Astrocyte (in vitro differentiated cells and primary cell): ENCODE measurements around the gene STUB1. TPM values are rescaled to one million over a fixed set of nuclear protein-coding genes. Genes with fewer than 3 reads are reported as not detected.

ENCODE experiments used
- DNase-seq: peaks from one replicate; pipeline ENCODE4 v3.0.0-alpha.2; 2010; ENCODE audit warnings: low read depth
- FAIRE-seq: peaks from 2 replicates; lab custom pipeline; 2011; peaks lifted over from hg19 to GRCh38; lab: Jason Lieb, UNC
- H2AFZ ChIP-seq: 2 replicates; pipeline ENCODE4 v1.6.0; 2012; ENCODE audit warnings: low read depth, low read length, inconsistent platforms
- H3K27ac ChIP-seq: 2 replicates; pipeline ENCODE4 v1.5.1; 2011; ENCODE audit warnings: low read depth, low read length, inconsistent platforms
- H3K27me3 ChIP-seq: 2 replicates; pipeline ENCODE4 v1.6.0; 2011; ENCODE audit warnings: low read length, inconsistent platforms; ENCODE audit not compliant: insufficient read depth
- H3K36me3 ChIP-seq: 2 replicates; pipeline ENCODE4 v1.5.1; 2011; ENCODE audit warnings: low read length, inconsistent platforms; ENCODE audit not compliant: insufficient read depth
- H3K4me1 ChIP-seq: 2 replicates; pipeline ENCODE4 v1.5.1; 2011; ENCODE audit warnings: low read length, inconsistent platforms; ENCODE audit not compliant: insufficient read depth
- H3K4me2 ChIP-seq: 2 replicates; pipeline ENCODE4 v1.6.0; 2012; ENCODE audit warnings: low read length, inconsistent platforms
- H3K4me3 ChIP-seq: 2 replicates; pipeline ENCODE4 v1.5.1; 2011; ENCODE audit warnings: low read depth, mild to moderate bottlenecking, low read length, inconsistent platforms; ENCODE audit not compliant: insufficient read depth
- H3K79me2 ChIP-seq: 2 replicates; pipeline ENCODE4 v1.6.0; 2012; ENCODE audit warnings: mild to moderate bottlenecking, low read length, inconsistent platforms; ENCODE audit not compliant: insufficient read depth
- H3K9ac ChIP-seq: 2 replicates; pipeline ENCODE4 v1.6.0; 2012; ENCODE audit warnings: mild to moderate bottlenecking, low read length, inconsistent platforms
- H3K9me3 ChIP-seq: 2 replicates; pipeline ENCODE4 v1.5.1; 2012; ENCODE audit warnings: low read depth, mild to moderate bottlenecking, low read length, inconsistent platforms; ENCODE audit not compliant: insufficient read depth
- H4K20me1 ChIP-seq: 2 replicates; pipeline ENCODE4 v1.6.0; 2012; ENCODE audit warnings: low read length, inconsistent platforms; ENCODE audit not compliant: insufficient read depth
- H3K27ac Mint-ChIP-seq: one replicate; pipeline ENCODE4 v1.8.0; 2021; ENCODE audit warnings: mild to moderate bottlenecking, mixed read lengths; ENCODE audit not compliant: unreplicated experiment
- H3K27me3 Mint-ChIP-seq: one replicate; pipeline ENCODE4 v1.8.0; 2021; ENCODE audit warnings: low read depth, mixed read lengths; ENCODE audit not compliant: unreplicated experiment
- H3K36me3 Mint-ChIP-seq: one replicate; pipeline ENCODE4 v1.8.0; 2021; ENCODE audit warnings: low read depth, mixed read lengths; ENCODE audit not compliant: unreplicated experiment
- H3K4me1 Mint-ChIP-seq: one replicate; pipeline ENCODE4 v1.8.0; 2021; ENCODE audit warnings: low read depth, mixed read lengths; ENCODE audit not compliant: unreplicated experiment
- H3K4me3 Mint-ChIP-seq: one replicate; pipeline ENCODE4 v1.8.0; 2021; ENCODE audit warnings: mild to moderate bottlenecking, moderate library complexity, mixed read lengths; ENCODE audit not compliant: unreplicated experiment
- H3K9me3 Mint-ChIP-seq: one replicate; pipeline ENCODE4 v1.8.0; 2021; ENCODE audit warnings: mild to moderate bottlenecking, mixed read lengths; ENCODE audit not compliant: unreplicated experiment
- EZH2 ChIP-seq: IDR thresholded peaks from 2 replicates; pipeline ENCODE4 v1.6.1; 2012; ENCODE audit warnings: mild to moderate bottlenecking, low read length, inconsistent platforms; ENCODE audit not compliant: insufficient read depth
- total RNA-seq: library from RNA; stranded (reverse); gene quantifications from 2 replicates; pipeline ENCODE4 v1.2.1, GENCODE V29; 2021
- TF ChIP-seq, protein P1 (sequence below): IDR thresholded peaks from 2 replicates; pipeline ENCODE4 v1.5.1; 2011; ENCODE audit warnings: low read depth, mild to moderate bottlenecking, inconsistent platforms, low read length, moderate library complexity; ENCODE audit not compliant: insufficient read depth

STUB1 gene
- total RNA-seq, 1 donor from 2014 or later, result 140 TPM

DNA sequence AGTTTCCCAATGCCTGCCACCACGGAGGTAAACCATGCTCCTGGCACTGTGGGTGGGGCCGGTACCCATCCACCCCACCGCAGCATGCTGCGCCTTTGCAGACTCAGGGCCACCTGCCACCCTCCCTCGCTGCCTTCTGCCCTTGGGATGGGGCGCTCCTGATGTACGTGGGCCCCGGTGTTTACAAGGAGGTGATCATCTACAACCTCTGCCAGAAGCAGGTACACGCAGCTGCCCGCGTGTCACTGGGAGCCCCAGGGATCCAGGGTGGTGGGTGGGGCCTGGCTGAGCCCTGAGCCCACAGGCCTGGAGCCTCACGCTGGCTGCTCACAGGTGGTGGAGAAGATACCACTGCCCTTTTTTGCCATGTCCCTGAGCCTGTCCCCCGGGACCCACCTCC, 13.6 kb upstream of the STUB1 start:
- no peak overlapping the region for H3K27ac Mint-ChIP-seq
- FAIRE-seq (no peak), DNase-seq (no peak)
- no peak overlapping the region for H3K4me3 ChIP-seq
- H3K4me3 Mint-ChIP-seq, result no peak overlapping the region
- H3K9ac ChIP-seq, result no peak overlapping the region
- H3K9me3 Mint-ChIP-seq, result no peaks in the 10 kb centered on the region
- H3K36me3 Mint-ChIP-seq, result peaks cover 2% of the 10 kb centered on the region
- peaks cover 5% of the 10 kb centered on the region for H3K4me1 ChIP-seq
- no peaks in the 10 kb centered on the region for H3K27me3 ChIP-seq
- no peak overlapping the region for H3K4me2 ChIP-seq
- no peaks in the 10 kb centered on the region for H3K27me3 Mint-ChIP-seq
- H3K9me3 ChIP-seq, result no peaks in the 10 kb centered on the region
- no peaks in the 10 kb centered on the region for H3K4me1 Mint-ChIP-seq
- H4K20me1 ChIP-seq, result peaks cover 22% of the 10 kb centered on the region
- no peak overlapping the region for H3K27ac ChIP-seq
- H3K79me2 ChIP-seq, result peaks cover 35% of the 10 kb centered on the region
- no peaks in the 10 kb centered on the region for H3K36me3 ChIP-seq
- no peak for TF ChIP-seq EZH2
- TF ChIP-seq, protein P1, sequence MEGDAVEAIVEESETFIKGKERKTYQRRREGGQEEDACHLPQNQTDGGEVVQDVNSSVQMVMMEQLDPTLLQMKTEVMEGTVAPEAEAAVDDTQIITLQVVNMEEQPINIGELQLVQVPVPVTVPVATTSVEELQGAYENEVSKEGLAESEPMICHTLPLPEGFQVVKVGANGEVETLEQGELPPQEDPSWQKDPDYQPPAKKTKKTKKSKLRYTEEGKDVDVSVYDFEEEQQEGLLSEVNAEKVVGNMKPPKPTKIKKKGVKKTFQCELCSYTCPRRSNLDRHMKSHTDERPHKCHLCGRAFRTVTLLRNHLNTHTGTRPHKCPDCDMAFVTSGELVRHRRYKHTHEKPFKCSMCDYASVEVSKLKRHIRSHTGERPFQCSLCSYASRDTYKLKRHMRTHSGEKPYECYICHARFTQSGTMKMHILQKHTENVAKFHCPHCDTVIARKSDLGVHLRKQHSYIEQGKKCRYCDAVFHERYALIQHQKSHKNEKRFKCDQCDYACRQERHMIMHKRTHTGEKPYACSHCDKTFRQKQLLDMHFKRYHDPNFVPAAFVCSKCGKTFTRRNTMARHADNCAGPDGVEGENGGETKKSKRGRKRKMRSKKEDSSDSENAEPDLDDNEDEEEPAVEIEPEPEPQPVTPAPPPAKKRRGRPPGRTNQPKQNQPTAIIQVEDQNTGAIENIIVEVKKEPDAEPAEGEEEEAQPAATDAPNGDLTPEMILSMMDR, result no peak
- H2AFZ ChIP-seq, result no peak overlapping the region

DNA sequence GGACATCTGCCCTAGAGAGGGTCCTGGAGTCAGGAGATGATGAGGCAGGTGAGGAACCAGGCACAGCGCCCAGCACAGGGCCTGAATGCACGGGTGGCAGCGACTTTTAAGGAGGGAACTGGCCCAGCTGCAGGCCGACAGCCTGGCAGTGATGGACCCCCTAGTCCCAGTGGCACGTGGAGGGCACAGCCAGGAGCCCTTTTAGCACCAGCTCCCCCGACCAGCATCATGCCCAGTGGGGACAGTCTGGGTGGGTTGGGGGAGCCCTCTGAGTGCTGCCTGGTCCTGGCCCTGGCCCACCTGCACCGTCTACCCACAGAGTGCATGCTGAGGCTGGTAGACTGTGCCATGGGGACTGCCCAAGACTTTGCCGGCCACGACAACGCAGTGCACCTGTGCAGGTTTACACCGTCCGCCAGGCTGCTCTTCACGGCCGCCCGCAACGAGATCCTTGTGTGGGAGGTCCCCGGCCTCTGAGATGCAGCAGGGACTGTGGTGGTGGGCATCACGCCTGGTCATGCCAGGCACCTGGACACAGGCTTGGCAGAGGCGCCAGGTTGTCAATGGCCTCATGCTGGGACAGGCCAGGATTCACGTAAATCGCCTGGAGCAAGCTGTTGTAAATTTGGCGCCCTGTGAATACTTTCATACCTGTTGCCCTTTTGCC, 13.0 kb upstream of the STUB1 start:
- TF ChIP-seq, protein P1, result no peak
- no peak for TF ChIP-seq EZH2
- DNase-seq (no peak), FAIRE-seq (no peak)
- H3K27me3 Mint-ChIP-seq, result no peaks in the 10 kb centered on the region
- H3K27ac Mint-ChIP-seq, result no peak overlapping the region
- peak overlapping the region; percentile 51 for H2AFZ ChIP-seq
- H3K9ac ChIP-seq, result peak overlapping the region; percentile 94
- H3K9me3 ChIP-seq, result no peaks in the 10 kb centered on the region
- H3K9me3 Mint-ChIP-seq, result no peaks in the 10 kb centered on the region
- peak overlapping the region; percentile 85 for H3K4me2 ChIP-seq
- H3K36me3 ChIP-seq, result no peaks in the 10 kb centered on the region
- H3K4me1 Mint-ChIP-seq, result no peaks in the 10 kb centered on the region
- no peak overlapping the region for H3K27ac ChIP-seq
- peak overlapping the region; percentile 54 for H3K4me3 Mint-ChIP-seq
- peaks cover 24% of the 10 kb centered on the region for H4K20me1 ChIP-seq
- peaks cover 35% of the 10 kb centered on the region for H3K79me2 ChIP-seq
- H3K4me1 ChIP-seq, result peaks cover 5% of the 10 kb centered on the region
- H3K4me3 ChIP-seq, result peak overlapping the region; percentile 80
- H3K36me3 Mint-ChIP-seq, result peaks cover 2% of the 10 kb centered on the region
- H3K27me3 ChIP-seq, result no peaks in the 10 kb centered on the region

DNA sequence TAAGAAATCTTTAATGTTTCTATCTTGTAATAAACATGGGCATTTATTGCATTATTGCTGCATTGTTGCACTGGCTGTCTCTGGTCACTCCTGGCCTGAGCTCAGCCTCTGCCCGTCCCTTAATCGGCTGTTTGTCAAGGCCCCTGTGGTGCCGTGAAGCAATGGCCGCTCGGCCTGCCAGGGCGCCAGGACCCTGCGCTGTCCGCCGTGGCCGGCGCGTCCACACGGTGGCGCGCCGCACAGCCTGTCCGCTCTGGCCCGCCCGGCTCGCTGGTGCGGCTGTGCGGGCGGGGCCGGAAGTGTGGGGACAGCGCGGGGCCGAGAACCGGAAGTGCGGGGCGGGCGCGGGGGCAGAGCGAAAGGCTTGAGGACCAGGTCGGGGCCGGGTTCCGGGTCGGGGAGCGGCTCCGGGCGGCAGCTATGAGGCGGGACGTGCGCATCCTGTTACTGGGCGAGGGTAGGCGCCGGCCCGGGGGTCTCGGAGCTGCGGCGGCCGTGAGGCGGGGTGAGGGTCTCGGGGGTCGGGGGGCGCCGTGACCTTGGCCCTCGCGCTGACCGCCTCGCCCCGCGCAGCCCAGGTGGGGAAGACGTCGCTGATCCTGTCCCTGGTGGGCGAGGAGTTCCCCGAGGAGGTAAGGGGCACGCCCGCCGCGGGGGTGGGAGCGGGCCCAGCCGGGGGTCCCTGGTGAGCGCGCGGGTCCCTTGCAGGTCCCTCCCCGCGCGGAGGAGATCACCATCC, 12.3 kb upstream of the STUB1 start, which contains the start of gene RHOT2:
Gene RHOT2, plus strand, starts transcription at position 353 of the 739 bp plus-strand sequence. Its CDS starts 68 bp downstream, at position 421.
- H3K27me3 ChIP-seq, result no peaks in the 10 kb centered on the region
- Mint-ChIP-seq H3K4me3 (peak within 1 kb of the TSS; percentile 82), H3K27me3 (no peaks in the 10 kb centered on the region), H3K4me1 (no peaks in the 10 kb centered on the region), H3K9me3 (no peaks in the 10 kb centered on the region), H3K27ac (no peak within 1 kb of the TSS), H3K36me3 (peaks cover 2% of the 10 kb centered on the region)
- H3K4me2 ChIP-seq, result peak within 1 kb of the TSS; percentile 85
- H3K9ac ChIP-seq, result peak within 1 kb of the TSS; percentile 94
- H3K4me3 ChIP-seq, result peak within 1 kb of the TSS; percentile 80
- H3K4me1 ChIP-seq, result peaks cover 5% of the 10 kb centered on the region
- H3K79me2 ChIP-seq, result peaks cover 35% of the 10 kb centered on the region
- no peaks in the 10 kb centered on the region for H3K9me3 ChIP-seq
- H3K36me3 ChIP-seq, result no peaks in the 10 kb centered on the region
- peaks cover 32% of the 10 kb centered on the region for H4K20me1 ChIP-seq
- TF ChIP-seq, protein P1, result peak; percentile 51
- no peak for TF ChIP-seq EZH2
- peak within 1 kb of the TSS; percentile 51 for H2AFZ ChIP-seq
- DNase-seq, result peak; percentile 69
- peak within 1 kb of the TSS; percentile 65 for H3K27ac ChIP-seq
- no peak for FAIRE-seq
